Astrocyte of the spinal cord (primary cell): ENCODE data around the gene FMN1.

Source experiments
- DNase-seq: peaks from one replicate; pipeline ENCODE4 v3.0.0; 2011; ENCODE audit warnings: low read depth, low spot score
- H3K4me3 ChIP-seq: 2 replicates; pipeline ENCODE4 v1.5.1; 2011; ENCODE audit warnings: low read depth, mild to moderate bottlenecking, low read length, moderate library complexity
- CTCF ChIP-seq: IDR thresholded peaks from 2 replicates; pipeline ENCODE4 v1.5.1; 2012; ENCODE audit warnings: low read depth, mild to moderate bottlenecking, low read length, inconsistent platforms
- in situ Hi-C: cut with HindIII; loops from 2 replicates; pipeline ENCODE4 v1.10.0; 2017; ENCODE audit warnings: low sequenced_read_pairs

FMN1 gene

GRCh38 chr15:32866454-32867312 lies 327.8 kb downstream of the FMN1 start:
- H3K4me3 ChIP-seq = no peak overlapping the region
- in situ Hi-C loops = no loop called here
- no peak for TF ChIP-seq CTCF
- no peak for DNase-seq

GRCh38 chr15:32864841-32865240 lies 329.7 kb downstream of the FMN1 start:
- in situ Hi-C loops = no loop called here

GRCh38 chr15:32864051-32864450 lies 330.5 kb downstream of the FMN1 start:
- H3K4me3 ChIP-seq = no peak overlapping the region
- DNase-seq = no peak
- in situ Hi-C loops = no loop called here
- no peak for TF ChIP-seq CTCF

More at GRCh38 chr15:32864841-32865240, 329.7 kb downstream of the FMN1 start:
- no peak for DNase-seq
- TF ChIP-seq CTCF = no peak
- H3K4me3 ChIP-seq = no peak overlapping the region

GRCh38 chr15:32861761-32862160 lies 332.8 kb downstream of the FMN1 start:
- in situ Hi-C loops = no loop called here
- TF ChIP-seq CTCF = no peak
- no peak overlapping the region for H3K4me3 ChIP-seq
- DNase-seq = peak; percentile 90

GRCh38 chr15:32861174-32861573 lies 333.3 kb downstream of the FMN1 start:
- DNase-seq = no peak
- H3K4me3 ChIP-seq = no peak overlapping the region
- in situ Hi-C loops = no loop called here
- no peak for TF ChIP-seq CTCF

GRCh38 chr15:32859996-32860395 lies 334.5 kb downstream of the FMN1 start:
- no peak for DNase-seq
- no peak for TF ChIP-seq CTCF
- in situ Hi-C loops = no loop called here
- no peak overlapping the region for H3K4me3 ChIP-seq
